Measurements from ENCODE around the gene CDH11. TPM values are rescaled to one million over a fixed set of nuclear protein-coding genes. Genes with fewer than 3 reads are reported as not detected.

Gene CDH11
- total RNA-seq, 6 experiments from 2014 or later = 1.2 to 6.6 (median 3.0) TPM

DNA sequence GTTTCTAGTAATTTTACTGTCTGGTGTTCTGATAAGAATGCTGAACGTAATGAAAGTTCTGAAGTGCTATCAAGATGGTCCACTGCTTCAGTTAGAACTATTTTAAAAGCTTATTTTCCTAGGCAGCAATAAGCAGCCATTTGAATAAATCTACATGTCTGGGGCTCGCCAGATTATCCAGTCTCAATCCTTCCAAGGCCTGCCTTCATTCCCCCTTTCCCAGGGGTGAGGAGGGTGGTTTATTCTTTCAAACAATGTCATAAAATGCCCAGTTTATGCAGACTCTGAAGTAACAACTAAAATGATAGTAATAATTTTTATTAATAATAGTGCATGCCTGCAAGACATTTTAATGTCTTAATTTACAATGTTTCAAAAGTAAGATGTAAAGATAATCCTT lies 2.4 kb downstream of the CDH11 start:
- WGBS (ENCODE audit: insufficient coverage, low coverage, low lambda C conversion rate, missing lambda C conversion rate) = 35% methylated on average over 2 of the region's 2 CpGs
- TF ChIP-seq, protein P1, sequence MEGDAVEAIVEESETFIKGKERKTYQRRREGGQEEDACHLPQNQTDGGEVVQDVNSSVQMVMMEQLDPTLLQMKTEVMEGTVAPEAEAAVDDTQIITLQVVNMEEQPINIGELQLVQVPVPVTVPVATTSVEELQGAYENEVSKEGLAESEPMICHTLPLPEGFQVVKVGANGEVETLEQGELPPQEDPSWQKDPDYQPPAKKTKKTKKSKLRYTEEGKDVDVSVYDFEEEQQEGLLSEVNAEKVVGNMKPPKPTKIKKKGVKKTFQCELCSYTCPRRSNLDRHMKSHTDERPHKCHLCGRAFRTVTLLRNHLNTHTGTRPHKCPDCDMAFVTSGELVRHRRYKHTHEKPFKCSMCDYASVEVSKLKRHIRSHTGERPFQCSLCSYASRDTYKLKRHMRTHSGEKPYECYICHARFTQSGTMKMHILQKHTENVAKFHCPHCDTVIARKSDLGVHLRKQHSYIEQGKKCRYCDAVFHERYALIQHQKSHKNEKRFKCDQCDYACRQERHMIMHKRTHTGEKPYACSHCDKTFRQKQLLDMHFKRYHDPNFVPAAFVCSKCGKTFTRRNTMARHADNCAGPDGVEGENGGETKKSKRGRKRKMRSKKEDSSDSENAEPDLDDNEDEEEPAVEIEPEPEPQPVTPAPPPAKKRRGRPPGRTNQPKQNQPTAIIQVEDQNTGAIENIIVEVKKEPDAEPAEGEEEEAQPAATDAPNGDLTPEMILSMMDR (IDR thresholded peaks at IDR 0.05) = no peak
- TF ChIP-seq POLR2A (IDR thresholded peaks at IDR 0.05) = no peak
- H3K27ac ChIP-seq = no peak overlapping the region

DNA sequence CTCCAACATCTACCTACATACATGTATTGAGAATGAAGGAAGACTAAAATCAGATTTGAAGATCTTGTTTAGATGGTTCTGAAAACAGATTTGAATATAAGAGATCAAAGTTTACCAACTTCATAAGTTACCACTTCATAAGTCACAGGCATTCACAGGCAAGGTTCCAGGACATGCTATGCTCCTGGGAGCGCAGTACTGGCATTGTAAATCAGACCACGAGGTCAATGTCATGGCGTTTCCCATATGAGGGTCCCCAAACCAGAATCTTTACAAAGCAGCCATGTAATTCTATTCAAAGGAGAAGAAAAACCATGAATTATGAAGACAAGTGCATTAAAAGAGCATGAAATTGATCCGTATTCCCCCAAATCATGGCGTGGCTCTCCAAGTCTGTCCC lies 3.0 kb downstream of the CDH11 start:
- no peak for DNase-seq
- Histone ChIP-seq H3K9me3 (no peaks in the 10 kb centered on the region), H3K27ac (no peak overlapping the region), H3K4me3 (no peak overlapping the region), H3K27me3 (peaks cover 0 to 9% of the 10 kb centered on the region in 2 donors), H3K36me3 (no peaks in the 10 kb centered on the region), H3K4me1 (peaks cover 0 to 8% (median 0%) of the 10 kb centered on the region in 4 donors)
- intact Hi-C loops (cut with DNase I) = loop anchor here in 1 of 2 donors (10.0 kb wide), 1 partner anchor 64 kb away; no protein-coding TSS in a partner anchor
- 39% methylated on average over 5 of the region's 5 CpGs for WGBS (ENCODE audit: insufficient coverage, low coverage, low lambda C conversion rate, missing lambda C conversion rate)
- ATAC-seq = no peak
- TF ChIP-seq, protein P1 (IDR thresholded peaks at IDR 0.05) = no peak
- TF ChIP-seq POLR2A (IDR thresholded peaks at IDR 0.05) = no peak

More for the DNA sequence above, 2.4 kb downstream of the CDH11 start:
- Histone ChIP-seq H3K36me3 (no peaks in the 10 kb centered on the region), H3K4me3 (no peak overlapping the region), H3K9me3 (no peaks in the 10 kb centered on the region), H3K4me1 (peaks cover 0 to 8% (median 0%) of the 10 kb centered on the region in 4 donors), H3K27me3 (peaks cover 0 to 9% of the 10 kb centered on the region in 2 donors)
- no peak for DNase-seq
- intact Hi-C loops (cut with DNase I) = loop anchor here in 1 of 2 donors (10.0 kb wide), 1 partner anchor 65 kb away; no protein-coding TSS in a partner anchor
- ATAC-seq = no peak

DNA sequence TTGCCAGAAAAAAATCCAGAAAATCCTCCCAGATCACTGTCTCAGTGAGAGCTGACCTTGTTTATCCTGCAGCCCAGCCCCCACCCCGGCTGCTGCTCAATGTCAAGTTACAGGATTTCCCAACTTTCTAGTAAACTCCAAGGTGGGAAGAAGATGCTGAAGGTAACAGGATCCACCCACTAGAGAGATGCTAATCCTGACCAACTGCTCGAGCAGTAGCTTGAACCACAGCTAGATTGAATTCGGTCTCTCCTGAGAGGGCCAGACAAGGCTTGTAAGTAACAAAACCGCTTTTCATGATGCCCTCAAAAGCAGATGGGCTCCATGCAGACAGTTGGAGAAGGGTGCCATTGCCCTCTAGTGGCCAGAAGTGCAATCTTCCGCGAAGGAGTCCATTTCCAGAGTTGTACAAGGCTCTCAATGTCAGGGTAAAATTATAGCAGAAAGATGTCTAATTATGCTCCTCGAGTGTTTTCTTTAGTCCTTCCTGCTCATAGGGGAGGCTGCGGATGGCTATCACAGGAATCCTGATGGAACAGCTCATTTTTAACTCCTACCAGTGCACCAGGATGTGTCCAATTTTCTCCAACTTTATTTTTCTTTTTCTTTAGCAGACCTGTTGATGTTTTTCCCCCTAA lies 3.9 kb downstream of the CDH11 start:
- intact Hi-C loops (cut with DNase I) = loop anchor here in 1 of 2 donors (10.0 kb wide), 1 partner anchor 63 kb away; no protein-coding TSS in a partner anchor
- peak; percentile 81 to 87 (median 84) for ATAC-seq
- H3K4me3 ChIP-seq = no peak overlapping the region

DNA sequence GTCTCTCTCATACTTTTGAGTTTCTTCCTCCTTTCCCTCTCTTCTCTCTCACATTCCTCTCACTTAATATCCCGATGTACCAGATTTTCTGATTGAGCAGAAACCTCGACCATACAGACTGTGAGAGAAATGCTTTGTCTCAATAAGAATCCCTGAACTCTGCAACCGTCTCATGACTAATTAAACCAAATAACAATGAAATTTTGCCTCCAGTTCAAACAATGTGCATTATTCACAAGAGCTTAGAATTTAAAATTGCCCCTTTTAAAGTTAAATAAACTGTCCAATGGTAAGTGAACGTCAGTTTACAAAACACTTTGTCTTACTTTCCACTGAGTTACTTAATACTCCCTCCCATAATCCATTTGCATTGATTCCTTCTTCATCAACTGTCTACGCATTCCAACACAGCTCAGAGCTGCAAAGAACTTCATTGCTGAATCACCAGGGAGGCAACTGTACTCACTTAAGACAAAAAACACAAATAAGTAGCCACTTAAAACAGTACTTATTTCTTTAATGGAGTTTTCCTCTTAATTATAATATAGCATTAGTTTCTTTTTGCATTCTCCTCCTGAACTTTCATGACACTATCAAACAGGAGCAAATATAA lies 4.9 kb downstream of the CDH11 start:
- ATAC-seq = no peak
- 51% methylated on average over 5 of the region's 5 CpGs for WGBS (ENCODE audit: insufficient coverage, low coverage, low lambda C conversion rate, missing lambda C conversion rate)
- no peak for TF ChIP-seq POLR2A (IDR thresholded peaks at IDR 0.05)
- TF ChIP-seq, protein P1 (IDR thresholded peaks at IDR 0.05) = no peak
- Histone ChIP-seq H3K27me3 (no peaks in the 10 kb centered on the region), H3K36me3 (no peaks in the 10 kb centered on the region), H3K4me1 (no peaks in the 10 kb centered on the region), H3K4me3 (no peak overlapping the region), H3K9me3 (no peaks in the 10 kb centered on the region), H3K27ac (no peak overlapping the region)
- intact Hi-C loops (cut with DNase I) = loop anchor here in 1 of 2 donors (10.0 kb wide), 1 partner anchor 62 kb away; no protein-coding TSS in a partner anchor
- no peak for DNase-seq

More for the DNA sequence above, 3.9 kb downstream of the CDH11 start:
- Histone ChIP-seq H3K27me3 (peaks cover 0 to 9% of the 10 kb centered on the region in 2 donors), H3K9me3 (no peaks in the 10 kb centered on the region), H3K4me1 (peaks cover 0 to 2% (median 0%) of the 10 kb centered on the region in 4 donors), H3K36me3 (no peaks in the 10 kb centered on the region), H3K27ac (no peak overlapping the region)
- peak; percentile 34 to 59 (median 56) for DNase-seq
- WGBS (ENCODE audit: insufficient coverage, low coverage, low lambda C conversion rate, missing lambda C conversion rate) = 0% methylated on average over 5 of the region's 8 CpGs
- no peak for TF ChIP-seq POLR2A (IDR thresholded peaks at IDR 0.05)
- TF ChIP-seq, protein P1 (IDR thresholded peaks at IDR 0.05) = peak; percentile 65 to 88 (median 87)
